GM23248 (cell line): Measurements from ENCODE around the gene SESN1.

Experiments used
- EZH2 ChIP-seq: fragments of 200-600 bp; sonication (generic); IDR thresholded peaks from 2 replicates; pipeline ENCODE4 v1.6.1; 2018; ENCODE audit warnings: antibody characterized with exemption, mild to moderate bottlenecking; ENCODE audit not compliant: insufficient read depth, poor library complexity, severe bottlenecking
- EZH2phosphoT487 ChIP-seq: fragments of 200-600 bp; sonication (generic); IDR thresholded peaks from 2 replicates; pipeline ENCODE4 v1.6.1; 2018; ENCODE audit warnings: antibody characterized with exemption, moderate library complexity, mild to moderate bottlenecking, low read depth; ENCODE audit not compliant: insufficient read depth

DNA sequence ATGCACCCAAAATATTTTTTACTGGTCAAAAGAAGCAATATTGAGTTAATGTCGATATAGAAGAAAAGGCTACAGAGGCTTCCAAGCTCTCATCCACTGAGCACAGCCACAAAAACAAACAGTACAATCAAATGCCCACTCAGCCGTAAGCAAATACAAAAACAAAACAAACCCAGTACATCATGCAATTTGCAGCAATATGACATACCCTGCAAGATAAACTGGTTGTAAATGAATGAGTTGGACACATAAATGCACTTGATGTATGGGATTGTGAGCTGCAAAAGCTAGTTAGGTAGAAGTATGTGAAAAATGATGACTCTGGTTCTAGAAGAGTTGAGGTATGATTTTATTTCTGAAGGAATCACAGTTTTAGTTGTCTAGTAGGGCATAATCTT, 83.9 kb downstream of the SESN1 start:
- TF ChIP-seq EZH2phosphoT487 (no peak), EZH2 (no peak)
